SU-DHL-6 (cell line): Measurements from ENCODE around the gene BTBD9.

Experiments
- H2AFZ ChIP-seq: fragments of 200-600 bp; sonication (generic); 2 replicates; pipeline ENCODE4 v1.6.1; 2014; ENCODE audit warnings: low read depth, mild to moderate bottlenecking, moderate library complexity, mixed read lengths, antibody characterized with exemption, low read length; ENCODE audit not compliant: severe bottlenecking
- H3F3A ChIP-seq: fragments of 200-600 bp; shearing (Covaris generic); 2 replicates; pipeline ENCODE4 v1.6.0; 2016; ENCODE audit warnings: antibody characterized with exemption, mild to moderate bottlenecking; ENCODE audit not compliant: insufficient read depth
- H3K27ac ChIP-seq: fragments of 200-600 bp; sonication (generic); 2 replicates; pipeline ENCODE4 v1.5.1; 2016; ENCODE audit warnings: low read depth, mild to moderate bottlenecking, low read length, moderate library complexity, mixed read lengths
- H3K27me3 ChIP-seq: fragments of 200-600 bp; sonication (generic), shearing (Covaris generic); 2 replicates; pipeline ENCODE4 v1.6.0; 2014; ENCODE audit warnings: mild to moderate bottlenecking, low read length
- H3K36me3 ChIP-seq: fragments of 200-600 bp; sonication (generic); 2 replicates; pipeline ENCODE4 v1.6.1; 2014; ENCODE audit warnings: mild to moderate bottlenecking, low read length, mixed read lengths
- H3K4me2 ChIP-seq: fragments of 300-600, 200-600 bp; shearing (Covaris generic), sonication (generic); 2 replicates; pipeline ENCODE4 v1.6.0; 2014; ENCODE audit warnings: low read length, low read depth, mild to moderate bottlenecking; ENCODE audit not compliant: poor library complexity, severe bottlenecking
- H3K4me3 ChIP-seq: fragments of 200-600 bp; sonication (generic); 2 replicates; pipeline ENCODE4 v1.5.1; 2014; ENCODE audit warnings: antibody characterized with exemption, low read length, mild to moderate bottlenecking, mixed read lengths; ENCODE audit not compliant: insufficient read depth, poor library complexity, severe bottlenecking
- H3K79me2 ChIP-seq: fragments of 200-600 bp; sonication (generic); 2 replicates; pipeline ENCODE4 v1.6.1; 2014; ENCODE audit warnings: mild to moderate bottlenecking, low read length, moderate library complexity; ENCODE audit not compliant: insufficient read depth
- H3K9ac ChIP-seq: fragments of 200-600 bp; sonication (generic); 2 replicates; pipeline ENCODE4 v1.7.0; 2014; ENCODE audit warnings: mild to moderate bottlenecking, low read length
- H3K9me2 ChIP-seq: fragments of 200-600 bp; sonication (generic); replicated peaks from 2 replicates; pipeline ENCODE4 v1.6.1; 2014; ENCODE audit warnings: low read length; ENCODE audit not compliant: insufficient read depth
- H3K9me3 ChIP-seq: fragments of 200-600 bp; sonication (generic); 2 replicates; pipeline ENCODE4 v1.6.1; 2014; ENCODE audit warnings: low read length, mixed read lengths; ENCODE audit not compliant: insufficient read depth
- H4K20me1 ChIP-seq: fragments of 200-600 bp; sonication (generic); 2 replicates; pipeline ENCODE4 v1.6.1; 2014; ENCODE audit warnings: low read depth, mild to moderate bottlenecking, antibody characterized with exemption, low read length, moderate library complexity, mixed read lengths
- CTCF ChIP-seq: fragments of 200-600 bp; sonication (generic); IDR thresholded peaks from one replicate; pipeline ENCODE4 v1.5.1; 2017; ENCODE audit warnings: antibody characterized with exemption, mild to moderate bottlenecking, low read length, moderate library complexity; ENCODE audit not compliant: insufficient read depth, poor library complexity, severe bottlenecking
- EZH2phosphoT487 ChIP-seq: fragments of 200-600 bp; sonication (generic), shearing (Covaris generic); conservative IDR thresholded peaks from 2 replicates; pipeline ENCODE4 v1.6.1; 2018; ENCODE audit warnings: mild to moderate bottlenecking, antibody characterized with exemption, low read length, moderate library complexity, mixed read lengths

The BTBD9 gene

GRCh38 chr6:38617856-38618255 lies 21.9 kb downstream of the BTBD9 start:
- no peak overlapping the region for H2AFZ ChIP-seq
- no peak overlapping the region for H3K9ac ChIP-seq
- H3K9me2 ChIP-seq = no peaks in the 10 kb centered on the region
- no peaks in the 10 kb centered on the region for H3F3A ChIP-seq
- no peak overlapping the region for H3K27ac ChIP-seq
- TF ChIP-seq CTCF (no peak), EZH2phosphoT487 (no peak)
- H4K20me1 ChIP-seq = no peaks in the 10 kb centered on the region
- H3K36me3 ChIP-seq = no peaks in the 10 kb centered on the region
- no peak overlapping the region for H3K4me3 ChIP-seq
- H3K79me2 ChIP-seq = no peaks in the 10 kb centered on the region
- no peaks in the 10 kb centered on the region for H3K9me3 ChIP-seq
- H3K4me2 ChIP-seq = no peak overlapping the region
- no peaks in the 10 kb centered on the region for H3K27me3 ChIP-seq

GRCh38 chr6:38612143-38612965 lies 27.4 kb downstream of the BTBD9 start:
- Histone ChIP-seq H2AFZ (no peak overlapping the region), H3F3A (no peaks in the 10 kb centered on the region), H3K4me2 (no peak overlapping the region), H4K20me1 (peaks cover 21% of the 10 kb centered on the region; the same call in 1 of the 2 replicates), H3K9me3 (no peaks in the 10 kb centered on the region), H3K27ac (no peak overlapping the region), H3K4me3 (no peak overlapping the region), H3K27me3 (no peaks in the 10 kb centered on the region), H3K9me2 (no peaks in the 10 kb centered on the region), H3K36me3 (no peaks in the 10 kb centered on the region), H3K79me2 (no peaks in the 10 kb centered on the region), H3K9ac (no peak overlapping the region)
- no peak for TF ChIP-seq EZH2phosphoT487
- no peak for TF ChIP-seq CTCF

- Histone ChIP-seq H3K27me3 (no peaks in the 10 kb centered on the region), H3K27ac (no peak overlapping the region), H3K9me3 (no peaks in the 10 kb centered on the region), H2AFZ (no peak overlapping the region), H3K79me2 (no peaks in the 10 kb centered on the region), H3K36me3 (no peaks in the 10 kb centered on the region), H3K4me2 (no peak overlapping the region), H3F3A (no peaks in the 10 kb centered on the region), H3K4me3 (no peak overlapping the region), H4K20me1 (peaks cover 21% of the 10 kb centered on the region; the same call in 1 of the 2 replicates), H3K9ac (no peak overlapping the region), H3K9me2 (no peaks in the 10 kb centered on the region)
- no peak for TF ChIP-seq CTCF
Measured at GRCh38 chr6:38610050-38610625, 29.6 kb downstream of the BTBD9 start.
